ENCODE data around the gene PFKP. TPM values are rescaled to one million over a fixed set of nuclear protein-coding genes. Genes with fewer than 3 reads are reported as not detected.

PFKP gene
- polyA plus RNA-seq, 2 of the 4 experiments (the other 2 are of a cell fraction) = 164 to 279 TPM

DNA sequence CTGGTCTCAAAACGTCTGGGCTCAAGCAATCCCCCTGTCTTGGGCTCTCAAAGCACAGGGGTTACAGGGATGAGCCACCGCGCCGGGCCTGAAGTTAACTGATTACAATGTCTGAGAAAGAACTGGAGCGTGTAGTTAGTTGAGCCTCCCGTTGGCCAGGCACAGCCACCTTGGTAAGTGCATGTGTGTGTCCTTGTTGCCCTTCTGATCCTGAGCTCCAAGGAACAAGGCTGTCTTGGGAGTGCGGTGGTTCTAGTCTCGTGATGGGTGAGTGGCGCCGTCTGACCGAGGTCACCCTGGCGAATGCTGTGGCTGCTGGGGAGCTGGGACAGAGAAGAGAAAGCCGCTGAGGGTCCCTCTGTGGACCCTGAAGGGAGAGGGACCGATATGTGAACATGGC, 54.7 kb downstream of the PFKP start:
- peaks cover 24% of the 10 kb centered on the region; the same call in 2 of the 3 replicates for H3K4me1 ChIP-seq
- ATAC-seq (no peak), DNase-seq (ENCODE audit: low read depth in 1 of 2, low spot score in 1 of 2) (no peak), FAIRE-seq (no peak)
- 83% methylated on average over 14 of the region's 14 CpGs for WGBS (ENCODE audit: missing lambda C conversion rate)
- no peak overlapping the region for H3K4me3 ChIP-seq
- no peak overlapping the region for H3K4me2 ChIP-seq
- ChIA-PET POLR2A (no interaction called here), CTCF (interaction anchor here (0.7 to 1.2 kb wide), 4 partner anchors 14 to 628 kb away, joined by 3 read pairs; no protein-coding TSS in a partner anchor)
- TF ChIP-seq ESRRA (IDR thresholded peaks at IDR 0.05; ENCODE audit: borderline replicate concordance, low read length) (no peak), HOXA7 (CRISPR knock-in tag; IDR thresholded peaks at IDR 0.05) (no peak), CBX8 (IDR thresholded peaks at IDR 0.05) (no peak)
- H3K9me3 ChIP-seq = no peaks in the 10 kb centered on the region
- peak overlapping the region; percentile 10 to 63; a peak in 3 of 6 replicates for H3K27ac ChIP-seq

DNA sequence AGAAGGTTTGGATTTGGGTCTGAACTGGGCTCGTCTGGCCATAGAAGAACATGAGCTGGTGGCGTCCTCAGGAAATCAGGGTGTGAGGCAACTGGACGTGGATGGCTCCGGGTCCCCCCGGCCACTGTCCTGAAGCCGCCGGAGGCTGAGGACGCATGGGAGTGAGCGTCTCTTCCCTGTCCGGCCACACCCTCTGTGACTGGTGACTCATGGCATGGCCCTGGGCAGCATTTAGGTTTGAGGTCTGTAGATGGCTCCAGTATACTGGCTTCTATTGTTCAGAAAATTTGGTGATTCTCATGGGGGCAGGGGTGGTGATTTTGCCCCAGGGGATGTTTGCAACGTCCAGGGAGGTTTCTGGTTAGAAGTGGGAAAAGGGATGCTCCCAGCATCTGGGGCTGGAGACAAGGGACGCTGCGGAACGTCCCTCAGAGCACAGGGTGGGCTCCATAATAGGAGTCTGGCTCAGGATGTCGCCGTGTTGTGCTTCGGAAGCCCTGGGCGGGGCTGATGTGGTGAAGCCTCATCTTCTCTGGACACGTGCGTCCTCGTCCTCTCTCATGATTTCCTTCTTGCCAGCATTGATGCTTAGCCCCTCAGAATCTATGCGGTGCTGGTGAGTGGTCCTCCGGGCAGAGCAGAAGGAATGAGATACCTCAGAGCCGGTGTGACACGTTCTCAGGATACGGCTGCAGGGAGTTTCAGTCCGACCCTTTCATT, 55.3 kb downstream of the PFKP start:
- H3K9me3 ChIP-seq = no peaks in the 10 kb centered on the region
- ChIA-PET CTCF (interaction anchor here (1.0 kb wide), 1 partner anchor 10 kb away, joined by 6 read pairs; no protein-coding TSS in a partner anchor), POLR2A (no interaction called here)
- H3K4me1 ChIP-seq = peaks cover 24% of the 10 kb centered on the region; the same call in 2 of the 3 replicates
- ATAC-seq (no peak), DNase-seq (ENCODE audit: low read depth in 1 of 2, low spot score in 1 of 2) (no peak), FAIRE-seq (no peak)
- H3K27ac ChIP-seq = peak overlapping the region; percentile 10 to 63; a peak in 3 of 6 replicates
- TF ChIP-seq FOSL2 (IDR thresholded peaks at IDR 0.05) = no peak
- TF ChIP-seq FOSL2 (CRISPR knock-in tag; IDR thresholded peaks at IDR 0.05) = peak; percentile 33
- TF ChIP-seq CBX8 (IDR thresholded peaks at IDR 0.05) = no peak
- TF ChIP-seq, protein P1, sequence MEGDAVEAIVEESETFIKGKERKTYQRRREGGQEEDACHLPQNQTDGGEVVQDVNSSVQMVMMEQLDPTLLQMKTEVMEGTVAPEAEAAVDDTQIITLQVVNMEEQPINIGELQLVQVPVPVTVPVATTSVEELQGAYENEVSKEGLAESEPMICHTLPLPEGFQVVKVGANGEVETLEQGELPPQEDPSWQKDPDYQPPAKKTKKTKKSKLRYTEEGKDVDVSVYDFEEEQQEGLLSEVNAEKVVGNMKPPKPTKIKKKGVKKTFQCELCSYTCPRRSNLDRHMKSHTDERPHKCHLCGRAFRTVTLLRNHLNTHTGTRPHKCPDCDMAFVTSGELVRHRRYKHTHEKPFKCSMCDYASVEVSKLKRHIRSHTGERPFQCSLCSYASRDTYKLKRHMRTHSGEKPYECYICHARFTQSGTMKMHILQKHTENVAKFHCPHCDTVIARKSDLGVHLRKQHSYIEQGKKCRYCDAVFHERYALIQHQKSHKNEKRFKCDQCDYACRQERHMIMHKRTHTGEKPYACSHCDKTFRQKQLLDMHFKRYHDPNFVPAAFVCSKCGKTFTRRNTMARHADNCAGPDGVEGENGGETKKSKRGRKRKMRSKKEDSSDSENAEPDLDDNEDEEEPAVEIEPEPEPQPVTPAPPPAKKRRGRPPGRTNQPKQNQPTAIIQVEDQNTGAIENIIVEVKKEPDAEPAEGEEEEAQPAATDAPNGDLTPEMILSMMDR (IDR thresholded peaks at IDR 0.05) = no peak
- no peak for TF ChIP-seq EHMT2 (IDR thresholded peaks at IDR 0.05; ENCODE audit: low read depth)
- TF ChIP-seq, protein P2, sequence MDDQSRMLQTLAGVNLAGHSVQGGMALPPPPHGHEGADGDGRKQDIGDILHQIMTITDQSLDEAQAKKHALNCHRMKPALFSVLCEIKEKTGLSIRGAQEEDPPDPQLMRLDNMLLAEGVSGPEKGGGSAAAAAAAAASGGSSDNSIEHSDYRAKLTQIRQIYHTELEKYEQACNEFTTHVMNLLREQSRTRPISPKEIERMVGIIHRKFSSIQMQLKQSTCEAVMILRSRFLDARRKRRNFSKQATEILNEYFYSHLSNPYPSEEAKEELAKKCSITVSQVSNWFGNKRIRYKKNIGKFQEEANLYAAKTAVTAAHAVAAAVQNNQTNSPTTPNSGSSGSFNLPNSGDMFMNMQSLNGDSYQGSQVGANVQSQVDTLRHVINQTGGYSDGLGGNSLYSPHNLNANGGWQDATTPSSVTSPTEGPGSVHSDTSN (IDR thresholded peaks at IDR 0.05) = no peak
- 80% methylated on average over 27 of the region's 27 CpGs for WGBS (ENCODE audit: missing lambda C conversion rate)
- H3K4me2 ChIP-seq = no peak overlapping the region
- H3K4me3 ChIP-seq = no peak overlapping the region

DNA sequence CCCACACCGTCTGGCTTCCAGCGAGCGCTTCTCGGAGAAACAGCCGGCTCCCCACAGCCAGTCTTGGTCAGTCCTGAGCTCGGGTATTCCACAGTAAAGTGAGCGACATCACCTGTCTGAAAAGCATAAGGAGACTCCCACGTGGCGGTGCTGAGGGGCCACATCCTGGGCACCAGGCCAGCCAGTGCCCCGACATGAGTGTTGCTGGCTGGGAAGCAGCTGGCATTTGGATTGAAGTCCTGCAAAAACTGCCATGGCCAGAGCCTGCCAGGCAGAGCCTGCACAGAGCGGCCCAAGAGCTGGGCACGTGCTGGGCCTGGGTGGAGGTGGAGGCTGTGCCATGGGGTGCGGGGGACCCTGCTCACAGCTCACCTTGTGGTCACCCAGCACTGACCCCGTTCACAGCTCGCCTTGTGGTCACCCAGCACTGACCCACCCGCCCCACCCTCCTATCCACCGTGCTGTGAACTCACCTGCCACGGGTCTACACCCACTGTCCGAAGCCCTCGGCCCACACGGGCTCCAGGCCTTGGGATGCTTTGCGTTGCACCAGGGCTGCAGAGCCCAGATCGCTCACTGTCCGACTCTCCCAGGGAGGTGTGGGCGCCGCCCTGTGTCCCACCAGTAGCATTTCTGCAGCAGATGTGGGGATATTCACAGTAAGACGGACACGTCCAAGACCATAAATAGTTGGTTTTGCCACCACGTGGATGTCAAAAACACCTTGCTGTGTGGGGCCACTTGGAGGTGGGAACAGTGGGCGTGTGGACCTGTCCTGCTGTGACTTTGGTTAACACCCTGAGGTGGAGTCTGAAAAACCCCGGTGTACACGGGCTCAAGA, 56.4 kb downstream of the PFKP start:
- ATAC-seq (0 out of 6 replicates have a peak, but pooled peaks of 1 of the 2 experiments have one; percentile 2), FAIRE-seq (no peak), DNase-seq (ENCODE audit: low read depth in 1 of 2, low spot score in 1 of 2) (no peak)
- H3K9me3 ChIP-seq = no peaks in the 10 kb centered on the region
- no peak overlapping the region for H3K4me3 ChIP-seq
- H3K4me2 ChIP-seq = no peak overlapping the region
- peaks cover 21% of the 10 kb centered on the region; the same call in 2 of the 3 replicates for H3K4me1 ChIP-seq
- ChIA-PET POLR2A (no interaction called here), CTCF (interaction anchor here (1.0 kb wide), 2 partner anchors 10 to 11 kb away, joined by 3 to 6 read pairs; no protein-coding TSS in a partner anchor)
- 92% methylated on average over 24 of the region's 32 CpGs for WGBS (ENCODE audit: missing lambda C conversion rate)
- TF ChIP-seq ZC3H11A (IDR thresholded peaks at IDR 0.05) = no peak
- H3K27ac ChIP-seq = peak overlapping the region in 1 of 2 experiments; percentile 63; a peak in 1 of 6 replicates

DNA sequence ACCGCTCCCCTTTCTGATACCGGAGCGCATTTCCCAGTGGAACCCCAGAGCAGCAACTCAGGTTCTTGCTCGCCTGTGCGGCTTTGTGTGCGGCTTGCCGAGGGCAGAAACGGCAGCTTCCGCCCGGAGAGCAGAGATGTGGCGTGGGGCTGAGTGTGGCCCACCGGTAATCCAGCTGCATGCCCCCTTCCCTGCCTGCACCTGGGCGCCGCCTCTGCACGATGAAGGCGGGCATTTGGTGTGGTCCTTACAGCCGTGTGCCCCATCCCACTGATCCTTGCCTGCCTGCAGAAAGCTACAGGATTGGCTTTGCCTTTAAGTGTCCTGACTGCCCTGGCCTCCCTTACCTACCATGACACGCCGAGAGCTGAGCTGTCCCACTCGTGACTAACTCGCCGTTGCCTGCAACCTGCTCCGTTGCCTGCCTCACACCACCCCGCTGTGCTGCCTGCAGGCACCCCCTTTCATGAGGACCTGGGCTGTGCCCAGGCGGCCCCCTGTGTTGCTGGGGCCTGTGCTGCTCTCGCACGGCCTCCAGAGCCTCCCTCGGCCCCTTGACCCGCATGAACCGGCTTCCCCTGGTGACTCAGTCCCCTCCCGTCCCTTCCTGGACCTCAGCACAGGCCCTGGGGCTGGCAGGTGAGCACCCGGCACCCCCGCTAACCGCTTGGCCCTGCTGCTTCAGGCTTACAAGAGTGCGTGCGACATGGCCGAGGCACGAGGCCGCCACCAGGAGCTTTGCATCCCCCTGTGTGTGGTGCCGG, 57.2 kb downstream of the PFKP start:
- no peak for DNase-seq (ENCODE audit: low read depth in 1 of 2, low spot score in 1 of 2)
- Histone ChIP-seq H3K4me2 (no peak overlapping the region), H3K4me1 (peaks cover 20% of the 10 kb centered on the region; the same call in 2 of the 3 replicates), H3K27ac (peak overlapping the region in 1 of 2 experiments; percentile 60; a peak in 2 of 6 replicates), H3K4me3 (no peak overlapping the region), H3K9me3 (no peaks in the 10 kb centered on the region)
- ATAC-seq = no peak
- TF ChIP-seq HOXB13 (CRISPR knock-in tag; IDR thresholded peaks at IDR 0.05; ENCODE audit: low read depth) = no peak
- no peak for TF ChIP-seq HOXB5 (CRISPR knock-in tag; IDR thresholded peaks at IDR 0.05)
- no peak for TF ChIP-seq EP300 (IDR thresholded peaks at IDR 0.05)
- TF ChIP-seq SMC3 (IDR thresholded peaks at IDR 0.05) = no peak
- TF ChIP-seq FOXS1 (CRISPR knock-in tag; IDR thresholded peaks at IDR 0.05) = no peak
- TF ChIP-seq JUN (IDR thresholded peaks at IDR 0.05) = no peak
- no peak for TF ChIP-seq GATA3 (IDR thresholded peaks at IDR 0.05; ENCODE audit: borderline replicate concordance)
- no peak for TF ChIP-seq FOSB (CRISPR knock-in tag; IDR thresholded peaks at IDR 0.05)
- no peak for TF ChIP-seq BHLHE40 (IDR thresholded peaks at IDR 0.05; ENCODE audit: low read depth, low read length)
- TF ChIP-seq MAZ (IDR thresholded peaks at IDR 0.05; ENCODE audit: borderline replicate concordance, low read depth, low read length) = no peak
- TF ChIP-seq TFCP2L1 (CRISPR knock-in tag; IDR thresholded peaks at IDR 0.05) = no peak
- TF ChIP-seq, protein P3, sequence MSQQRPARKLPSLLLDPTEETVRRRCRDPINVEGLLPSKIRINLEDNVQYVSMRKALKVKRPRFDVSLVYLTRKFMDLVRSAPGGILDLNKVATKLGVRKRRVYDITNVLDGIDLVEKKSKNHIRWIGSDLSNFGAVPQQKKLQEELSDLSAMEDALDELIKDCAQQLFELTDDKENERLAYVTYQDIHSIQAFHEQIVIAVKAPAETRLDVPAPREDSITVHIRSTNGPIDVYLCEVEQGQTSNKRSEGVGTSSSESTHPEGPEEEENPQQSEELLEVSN (IDR thresholded peaks at IDR 0.05; ENCODE audit: borderline replicate concordance, low read depth) = no peak
- no peak for TF ChIP-seq ESRRA (IDR thresholded peaks at IDR 0.05; ENCODE audit: borderline replicate concordance, low read length)
- TF ChIP-seq HOXA7 (CRISPR knock-in tag; IDR thresholded peaks at IDR 0.05) = no peak
- ChIA-PET CTCF (interaction anchor here (1.0 to 1.4 kb wide), 3 partner anchors 9 to 56 kb away, joined by 3 to 5 read pairs (median 3); no protein-coding TSS in a partner anchor), POLR2A (no interaction called here)
- no peak for FAIRE-seq
- WGBS (ENCODE audit: missing lambda C conversion rate) = 95% methylated on average over 26 of the region's 40 CpGs

Data from A549 (cell line).